PC-3 (cell line): ENCODE data around the gene YPEL2. TPM values are rescaled to one million over a fixed set of nuclear protein-coding genes. Genes with fewer than 3 reads are reported as not detected.

Source experiments
- ATAC-seq: fragments of 200-7000 bp; cut with Tn5 transposase; 2 replicates; pipeline ENCODE4 v1.9.1; 2020; ENCODE audit warnings: mild to moderate bottlenecking, moderate library complexity
- BruUV-seq: library from RNA; stranded (reverse); fragments of 400-500 nt; replicated peaks from 2 replicates; lab custom pipeline; 2021; lab: Mats Ljungman, UMichigan
- CTCF ChIA-PET: fragments of 300-600 bp; sonication (Branson Sonifier 250); formaldehyde crosslinking; loops from one replicate; lab custom pipeline; 2022; ENCODE audit warnings: antibody characterized with exemption; lab: Charles Lee
- POLR2A ChIA-PET: fragments of 300-600 bp; sonication (Branson Sonifier 250); formaldehyde crosslinking; loops from one replicate; lab custom pipeline; 2022; ENCODE audit warnings: antibody characterized with exemption; ENCODE audit not compliant: unreplicated experiment; lab: Charles Lee
- DNase-seq: peaks from one replicate; pipeline ENCODE4 v3.0.0-alpha.2; 2015
- H2AFZ ChIP-seq: fragments of 300-600 bp; sonication (generic); 2 replicates; pipeline ENCODE4 v1.6.0; 2016; ENCODE audit warnings: antibody characterized with exemption, low read length
- H3F3A ChIP-seq: fragments of 300-600 bp; sonication (generic); one replicate; pipeline ENCODE4 v1.6.0; 2017; ENCODE audit warnings: antibody characterized with exemption, low read length, control low read depth, mild to moderate bottlenecking; ENCODE audit not compliant: unreplicated experiment
- H3K27ac ChIP-seq: fragments of 300-600 bp; sonication (generic); 2 replicates; pipeline ENCODE4 v1.5.1; 2016; ENCODE audit warnings: mild to moderate bottlenecking, low read length
- H3K27me3 ChIP-seq: fragments of 300-600 bp; sonication (generic); 2 replicates; pipeline ENCODE4 v1.6.1; 2016; ENCODE audit warnings: low read length, mixed read lengths
- H3K36me3 ChIP-seq: fragments of 300-600 bp; sonication (generic); 2 replicates; pipeline ENCODE4 v1.6.1; 2016; ENCODE audit warnings: low read depth, mixed run types, low read length, mixed read lengths
- H3K4me1 ChIP-seq: fragments of 300-600 bp; sonication (generic); 2 replicates; pipeline ENCODE4 v1.5.1; 2016; ENCODE audit warnings: low read length; ENCODE audit not compliant: insufficient read depth
- H3K4me2 ChIP-seq: fragments of 300-600 bp; sonication (generic); 2 replicates; pipeline ENCODE4 v1.6.0; 2016; ENCODE audit warnings: low read length
- H3K4me3 ChIP-seq: fragments of 300-600 bp; sonication (generic); 2 replicates; pipeline ENCODE4 v1.5.1; 2016; ENCODE audit warnings: mild to moderate bottlenecking, low read length, mixed read lengths
- H3K79me2 ChIP-seq: fragments of 300-600 bp; sonication (generic); 2 replicates; pipeline ENCODE4 v1.6.1; 2017; ENCODE audit warnings: low read length, mixed read lengths
- H3K9ac ChIP-seq: fragments of 300-600 bp; sonication (generic); 2 replicates; pipeline ENCODE4 v1.6.0; 2016; ENCODE audit warnings: mild to moderate bottlenecking, low read length
- H3K9me2 ChIP-seq: fragments of 300-600 bp; sonication (generic); replicated peaks from 2 replicates; pipeline ENCODE4 v1.6.1; 2016; ENCODE audit warnings: mixed run types, low read length, mixed read lengths
- H3K9me3 ChIP-seq: fragments of 300-600 bp; sonication (generic); 2 replicates; pipeline ENCODE4 v1.6.1; 2016; ENCODE audit warnings: low read length, mixed read lengths
- H4K20me1 ChIP-seq: fragments of 300-600 bp; sonication (generic); 2 replicates; pipeline ENCODE4 v1.6.1; 2016; ENCODE audit warnings: low read length, mixed read lengths
- EZH2 ChIP-seq: fragments of 300-600 bp; sonication (generic); IDR thresholded peaks from one replicate; pipeline ENCODE4 v1.6.1; 2017; ENCODE audit warnings: antibody characterized with exemption, mild to moderate bottlenecking, low read length; ENCODE audit not compliant: unreplicated experiment
- EZH2phosphoT487 ChIP-seq: fragments of 300-600 bp; sonication (generic); IDR thresholded peaks from 2 replicates; pipeline ENCODE4 v1.6.1; 2018; ENCODE audit warnings: mild to moderate bottlenecking, antibody characterized with exemption, low read length, borderline replicate concordance
- intact Hi-C: fragments of 100-400 bp; cut with micrococcal nuclease; formaldehyde crosslinking; loops from 2 replicates; pipeline ENCODE4 v1.9.0; 2023
- total RNA-seq: library from RNA; depleted of rRNA; stranded (reverse); fragments of >200 nt; gene quantifications from 2 replicates; pipeline ENCODE4 v1.2.3, GENCODE V29; 2014
- TF ChIP-seq, protein P1 (sequence below): fragments of 300-600 bp; sonication (generic); conservative IDR thresholded peaks from 2 replicates; pipeline ENCODE4 v1.5.1; 2017; ENCODE audit warnings: antibody characterized with exemption, low read depth, mild to moderate bottlenecking, low read length

The YPEL2 gene
- total RNA-seq, 1 experiment from 2014 or later: 0.47 TPM

DNA sequence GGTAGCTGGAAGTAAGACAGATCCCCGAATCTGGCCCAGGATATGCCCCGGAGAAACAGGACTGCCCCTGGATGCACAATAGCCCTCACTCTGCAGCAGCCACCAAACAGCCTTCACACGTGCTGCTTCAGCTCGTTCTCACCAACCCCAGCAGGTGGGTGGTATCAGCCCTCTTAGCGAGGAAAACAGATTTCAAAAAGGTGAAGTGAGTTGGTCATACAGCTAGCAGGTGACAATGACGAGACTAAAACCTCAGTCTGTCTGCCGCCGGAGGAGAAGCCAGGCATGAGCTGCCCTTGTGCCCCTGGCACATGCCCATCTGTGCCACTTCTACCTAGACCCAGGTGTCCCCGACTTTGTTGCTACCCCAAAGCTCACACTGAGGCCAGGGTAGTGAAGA, 92.4 kb downstream of the YPEL2 start:
- no peak for ATAC-seq
- Histone ChIP-seq H3F3A (no peaks in the 10 kb centered on the region), H3K9ac (no peak overlapping the region), H3K9me2 (no peaks in the 10 kb centered on the region), H3K9me3 (no peaks in the 10 kb centered on the region), H3K27me3 (no peaks in the 10 kb centered on the region), H3K79me2 (no peaks in the 10 kb centered on the region), H4K20me1 (no peaks in the 10 kb centered on the region), H3K4me1 (peaks cover 20% of the 10 kb centered on the region), H3K4me3 (no peak overlapping the region), H3K36me3 (no peaks in the 10 kb centered on the region), H3K27ac (peak overlapping the region; percentile 55; the same call in 1 of the 2 replicates), H2AFZ (peak overlapping the region; percentile 83; the same call in 1 of the 2 replicates), H3K4me2 (no peak overlapping the region)
- no TSS peak for BruUV-seq
- POLR2A ChIA-PET: no interaction called here
- DNase-seq: no peak
- intact Hi-C loops: no loop called here
- CTCF ChIA-PET: interaction anchor here (0.7 kb wide), 1 partner anchor 94 kb away, joined by 4 read pairs; no protein-coding TSS in a partner anchor
- TF ChIP-seq EZH2phosphoT487 (no peak), EZH2 (no peak)
- TF ChIP-seq, protein P1, sequence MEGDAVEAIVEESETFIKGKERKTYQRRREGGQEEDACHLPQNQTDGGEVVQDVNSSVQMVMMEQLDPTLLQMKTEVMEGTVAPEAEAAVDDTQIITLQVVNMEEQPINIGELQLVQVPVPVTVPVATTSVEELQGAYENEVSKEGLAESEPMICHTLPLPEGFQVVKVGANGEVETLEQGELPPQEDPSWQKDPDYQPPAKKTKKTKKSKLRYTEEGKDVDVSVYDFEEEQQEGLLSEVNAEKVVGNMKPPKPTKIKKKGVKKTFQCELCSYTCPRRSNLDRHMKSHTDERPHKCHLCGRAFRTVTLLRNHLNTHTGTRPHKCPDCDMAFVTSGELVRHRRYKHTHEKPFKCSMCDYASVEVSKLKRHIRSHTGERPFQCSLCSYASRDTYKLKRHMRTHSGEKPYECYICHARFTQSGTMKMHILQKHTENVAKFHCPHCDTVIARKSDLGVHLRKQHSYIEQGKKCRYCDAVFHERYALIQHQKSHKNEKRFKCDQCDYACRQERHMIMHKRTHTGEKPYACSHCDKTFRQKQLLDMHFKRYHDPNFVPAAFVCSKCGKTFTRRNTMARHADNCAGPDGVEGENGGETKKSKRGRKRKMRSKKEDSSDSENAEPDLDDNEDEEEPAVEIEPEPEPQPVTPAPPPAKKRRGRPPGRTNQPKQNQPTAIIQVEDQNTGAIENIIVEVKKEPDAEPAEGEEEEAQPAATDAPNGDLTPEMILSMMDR: no peak

DNA sequence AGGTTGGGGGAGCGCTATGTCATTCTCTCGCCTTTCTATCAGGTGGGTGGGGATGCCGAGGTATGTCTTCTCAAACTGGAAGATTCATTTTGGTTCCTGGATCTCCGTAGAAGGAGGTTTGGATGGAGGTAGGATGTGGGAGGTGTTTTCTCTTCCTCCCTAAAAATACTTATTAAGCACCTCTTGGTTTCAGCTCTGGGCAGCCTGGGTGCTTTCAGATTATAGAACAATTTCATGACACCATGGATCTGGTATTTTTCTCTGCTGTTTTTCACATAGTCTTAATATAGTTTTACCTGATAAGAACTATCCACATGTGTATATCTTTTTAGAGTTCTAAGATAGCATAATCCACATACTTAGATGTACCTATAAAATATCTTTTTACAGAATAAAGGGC, 92.9 kb downstream of the YPEL2 start:
- intact Hi-C loops: no loop called here
- Histone ChIP-seq H3K27me3 (no peaks in the 10 kb centered on the region), H3K9me3 (no peaks in the 10 kb centered on the region), H2AFZ (no peak overlapping the region), H3K4me1 (peaks cover 20% of the 10 kb centered on the region), H3K9ac (no peak overlapping the region), H3F3A (no peaks in the 10 kb centered on the region), H3K27ac (no peak overlapping the region), H3K4me3 (no peak overlapping the region), H3K4me2 (no peak overlapping the region), H4K20me1 (no peaks in the 10 kb centered on the region), H3K79me2 (no peaks in the 10 kb centered on the region), H3K36me3 (no peaks in the 10 kb centered on the region), H3K9me2 (no peaks in the 10 kb centered on the region)
- ChIA-PET POLR2A (no interaction called here), CTCF (no interaction called here)
- BruUV-seq: no TSS peak
- DNase-seq (no peak), ATAC-seq (no peak)
- TF ChIP-seq EZH2: no peak

DNA sequence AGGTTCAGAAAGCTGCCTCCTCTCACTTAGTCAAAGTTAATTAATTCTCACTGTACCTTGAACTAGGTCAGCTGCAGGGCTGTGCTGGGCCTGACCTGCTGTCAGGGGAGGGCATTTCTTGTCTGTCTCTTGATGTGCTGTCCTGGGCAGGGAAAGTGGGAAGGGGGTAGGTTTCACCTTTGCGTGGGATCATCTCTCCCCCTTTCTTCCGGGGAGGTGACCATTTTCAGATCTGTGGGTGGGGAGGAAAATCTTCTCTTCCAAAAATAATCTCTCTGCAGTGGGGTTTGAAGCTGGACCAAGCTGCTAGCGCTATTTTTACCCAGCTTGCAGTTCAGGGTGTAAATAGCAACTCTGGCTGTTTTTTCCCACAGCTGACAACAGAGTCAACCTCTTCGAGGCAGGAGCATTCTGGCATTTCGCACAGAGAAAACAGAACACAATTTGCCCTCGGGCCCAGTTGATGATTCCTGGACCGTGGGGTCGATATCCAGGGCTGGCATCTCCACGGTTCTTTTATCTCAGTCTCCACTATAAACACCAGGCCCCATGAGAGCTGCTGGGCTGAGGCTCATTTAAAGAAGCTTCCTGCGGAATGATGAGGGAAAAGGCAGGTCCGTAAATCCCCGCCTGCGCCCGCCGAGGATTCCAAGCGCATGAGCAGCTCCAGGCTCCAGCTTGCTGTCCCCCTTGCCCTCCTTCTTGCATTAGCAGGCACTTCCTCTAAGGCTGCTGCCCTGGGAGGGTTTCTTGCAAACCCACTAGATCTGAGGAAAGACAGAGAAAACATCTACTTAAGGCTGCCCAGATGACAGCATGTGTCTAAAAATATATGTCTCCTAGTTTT, 93.9 kb downstream of the YPEL2 start:
- Histone ChIP-seq H3K9me3 (no peaks in the 10 kb centered on the region), H3K4me1 (peaks cover 20% of the 10 kb centered on the region), H3K4me3 (no peak overlapping the region), H2AFZ (no peak overlapping the region), H3K79me2 (no peaks in the 10 kb centered on the region), H3K9me2 (no peaks in the 10 kb centered on the region), H3K27me3 (no peaks in the 10 kb centered on the region), H4K20me1 (no peaks in the 10 kb centered on the region), H3K4me2 (no peak overlapping the region), H3K9ac (no peak overlapping the region), H3F3A (no peaks in the 10 kb centered on the region), H3K27ac (no peak overlapping the region), H3K36me3 (no peaks in the 10 kb centered on the region)
- DNase-seq: no peak
- no peak for ATAC-seq
- intact Hi-C loops: no loop called here
- TF ChIP-seq EZH2 (no peak), EZH2phosphoT487 (no peak)
- TF ChIP-seq, protein P1: no peak
- BruUV-seq: no TSS peak
- ChIA-PET CTCF (interaction anchor here (0.7 kb wide), 1 partner anchor 96 kb away, joined by 3 read pairs; no protein-coding TSS in a partner anchor), POLR2A (no interaction called here)
